HepG2 (cell line): ENCODE measurements around the gene STAC. TPM values are rescaled to one million over a fixed set of nuclear protein-coding genes. Genes with fewer than 3 reads are reported as not detected.

Source experiments
- ATAC-seq: fragments of 200-7000 bp; cut with Tn5 transposase; 3 replicates; pipeline ENCODE4 v1.9.1; 2020; ENCODE audit warnings: mild to moderate bottlenecking, moderate library complexity
- BruUV-seq: library from RNA; stranded (reverse); fragments of 400-500 nt; replicated peaks from 2 replicates; lab custom pipeline; 2021; lab: Mats Ljungman, UMichigan
- CTCF ChIA-PET: fragments of 300-600 bp; formaldehyde crosslinking; extraction: SDS; loops from one replicate; lab custom pipeline; 2021; ENCODE audit warnings: low total read pairs, inconsistent platforms, low intra/inter-chr PET ratio; lab: Yijun Ruan, JAX
- POLR2A ChIA-PET: fragments of 350-600 bp; sonication (Branson Sonifier 250); formaldehyde crosslinking; loops from one replicate; lab custom pipeline; 2020; ENCODE audit warnings: antibody characterized with exemption, inconsistent platforms; lab: Yijun Ruan, JAX
- DNase-seq: peaks from one replicate; pipeline ENCODE4 v3.0.0-alpha.2; 2015; ENCODE audit warnings: low spot score
- FAIRE-seq: peaks from 3 replicates; lab custom pipeline; 2011; peaks lifted over from hg19 to GRCh38; lab: Jason Lieb, UNC
- H2AFZ ChIP-seq: one replicate; pipeline ENCODE4 v1.6.1; 2011; ENCODE audit warnings: low read length, inconsistent platforms
- H3K27ac ChIP-seq: fragments of 300-600 bp; 3 replicates; pipeline ENCODE4 v1.8.0; 2011; ENCODE audit warnings: mixed run types, mild to moderate bottlenecking, mixed read lengths, low read length, inconsistent platforms; ENCODE audit not compliant: insufficient read depth; ENCODE audit errors: extremely low read length
- H3K27me3 ChIP-seq, 2 experiments: fragments of 200-600 bp in 1 of 2; 2 replicates in 1 of 2; 3 replicates in 1 of 2; pipeline versions ENCODE4 v1.6.0 to v1.8.0; 2011; ENCODE audit warnings: low read length in 2 of 2, mild to moderate bottlenecking in 2 of 2, moderate library complexity in 2 of 2, inconsistent platforms in 1 of 2; ENCODE audit not compliant: insufficient read depth in 2 of 2, control insufficient read depth in 1 of 2
- H3K36me3 ChIP-seq, 2 experiments: fragments of 200-600 bp in 1 of 2; replicated peaks in 1 of 2; 2 replicates in 1 of 2; 3 replicates in 1 of 2; pipeline versions ENCODE4 v1.5.1 to v1.8.0; 2011; ENCODE audit warnings: low read length in 2 of 2, inconsistent platforms in 1 of 2; ENCODE audit not compliant: insufficient read depth in 2 of 2, control insufficient read depth in 1 of 2
- H3K4me1 ChIP-seq: 2 replicates; pipeline ENCODE4 v1.5.1; 2012; ENCODE audit warnings: low read length, inconsistent platforms; ENCODE audit not compliant: insufficient read depth
- H3K4me2 ChIP-seq: 2 replicates; pipeline ENCODE4 v1.6.0; 2011; ENCODE audit warnings: low read depth, low read length, inconsistent platforms
- H3K4me3 ChIP-seq, 3 experiments: fragments of 200-600 bp in 1 of 3; sonication (generic), shearing (Covaris generic) in 1 of 3; replicated peaks in 1 of 3; 2 replicates each; pipeline ENCODE4 v1.5.1; 2011 to 2016; ENCODE audit warnings: low read length in 3 of 3, inconsistent platforms in 2 of 3, low read depth in 2 of 3, mild to moderate bottlenecking in 2 of 3, control low read depth in 1 of 3, mixed read lengths in 1 of 3; ENCODE audit not compliant: insufficient read depth in 1 of 3
- H3K79me2 ChIP-seq: one replicate; pipeline ENCODE4 v1.6.1; 2011; ENCODE audit warnings: low read length, inconsistent platforms; ENCODE audit not compliant: insufficient read depth
- H3K9ac ChIP-seq: 2 replicates; pipeline ENCODE4 v1.6.0; 2011; ENCODE audit warnings: mild to moderate bottlenecking, low read depth, low read length, inconsistent platforms; ENCODE audit not compliant: insufficient read depth
- H3K9me3 ChIP-seq: 2 replicates; pipeline ENCODE4 v1.5.1; 2012; ENCODE audit warnings: mild to moderate bottlenecking, low read length
- H4K20me1 ChIP-seq: 2 replicates; pipeline ENCODE4 v1.6.0; 2011; ENCODE audit warnings: inconsistent platforms, mild to moderate bottlenecking, low read length, moderate library complexity; ENCODE audit not compliant: insufficient read depth
- AGO2 ChIP-seq: fragments of 200-400 bp; formaldehyde crosslinking; optimal IDR thresholded peaks from 2 replicates; pipeline ENCODE3; 2017; ENCODE audit warnings: mild to moderate bottlenecking, low read depth, low read length, moderate library complexity
- HNRNPUL1 ChIP-seq: fragments of 200-400 bp; formaldehyde crosslinking; IDR thresholded peaks from 2 replicates; pipeline ENCODE4 v1.6.1; 2017; ENCODE audit warnings: low read depth, mild to moderate bottlenecking, low read length, moderate library complexity
- MTF2 ChIP-seq: sonication (generic); formaldehyde crosslinking; IDR thresholded peaks from 2 replicates; pipeline ENCODE4 v1.5.0; 2020; ENCODE audit warnings: missing genetic modification reagents, borderline replicate concordance
- NR2F6 ChIP-seq, 2 experiments: IDR thresholded peaks; 2 replicates each; pipeline ENCODE4 v1.6.1; 2016; ENCODE audit warnings: antibody characterized with exemption in 1 of 2, mild to moderate bottlenecking in 1 of 2
- ONECUT2 ChIP-seq: sonication (generic); formaldehyde crosslinking; IDR thresholded peaks from 2 replicates; pipeline ENCODE4 v1.4.0; 2020; ENCODE audit warnings: missing genetic modification reagents
- PAF1 ChIP-seq: IDR thresholded peaks from 2 replicates; pipeline ENCODE4 v1.6.1; 2016; ENCODE audit warnings: missing genetic modification reagents, missing compliant biosample characterization
- RBM39 ChIP-seq: fragments of 200-400 bp; formaldehyde crosslinking; IDR thresholded peaks from one replicate; pipeline ENCODE4 v1.6.1; 2018; ENCODE audit warnings: antibody characterized with exemption, mild to moderate bottlenecking, low read depth, low read length; ENCODE audit not compliant: poor library complexity, severe bottlenecking
- ZNF282 ChIP-seq: fragments of 450-650 bp; IDR thresholded peaks from 2 replicates; pipeline ENCODE4 v1.6.1; 2018; ENCODE audit not compliant: partially characterized antibody
- ZNF331 ChIP-seq: sonication (generic); formaldehyde crosslinking; IDR thresholded peaks from 2 replicates; pipeline ENCODE4 v1.4.0; 2020; ENCODE audit warnings: missing genetic modification reagents
- ZNF761 ChIP-seq: sonication (generic); formaldehyde crosslinking; conservative IDR thresholded peaks from 2 replicates; pipeline ENCODE4 v1.4.0; 2020; ENCODE audit warnings: mild to moderate bottlenecking, missing genetic modification reagents
- WGBS: methylation state at CpG from one replicate; pipeline ENCODE4 v1.1.6; 2017; ENCODE audit warnings: low lambda C conversion rate; 5-methylcytosine and 5-hydroxymethylcytosine counted together
- in situ Hi-C: cut with HindIII; loops from 2 replicates; pipeline ENCODE4 v1.10.0; 2017; ENCODE audit warnings: low pct_unique_long_range_greater_than_20kb; ENCODE audit not compliant: extremely low pct_ligation_motif_present
- intact Hi-C: fragments of 100-400 bp; cut with micrococcal nuclease; formaldehyde crosslinking; loops from one replicate; pipeline ENCODE4 v1.10.0; 2022; ENCODE audit not compliant: unreplicated experiment
- polyA plus RNA-seq, 8 experiments: library from polyadenylated mRNA; depleted of rRNA in 3 of 8; stranded (reverse) in 7 of 8; unstranded in 1 of 8; fragments of >200 nt; fragmentation: Illumina TruSeq in 4 of 8; extraction: Trizol in 4 of 8; gene quantifications; 2 replicates each; pipeline versions ENCODE4 v1.2.1 to v1.2.3, GENCODE V29; 2011 to 2016; ENCODE audit warnings: low read depth in 4 of 8, missing spikeins in 1 of 8, mixed read lengths in 1 of 8; ENCODE audit not compliant: insufficient read depth in 1 of 8
- total RNA-seq, 5 experiments: library from RNA; depleted of rRNA; stranded (reverse); fragments of >200 nt; fragmentation: Illumina TruSeq; extraction: Trizol; gene quantifications; 2 replicates each; pipeline ENCODE4 v1.2.3, GENCODE V29; 2016; ENCODE audit warnings: low read depth in 1 of 5
- TF ChIP-seq, protein P1 (sequence below): IDR thresholded peaks from 2 replicates; pipeline ENCODE4 v1.6.1; 2016

STAC gene
- total and polyA plus RNA-seq, 2 of the 13 experiments (the other 11 are each of a cell fraction or from before 2014, with no cell fraction given), result not detected

DNA sequence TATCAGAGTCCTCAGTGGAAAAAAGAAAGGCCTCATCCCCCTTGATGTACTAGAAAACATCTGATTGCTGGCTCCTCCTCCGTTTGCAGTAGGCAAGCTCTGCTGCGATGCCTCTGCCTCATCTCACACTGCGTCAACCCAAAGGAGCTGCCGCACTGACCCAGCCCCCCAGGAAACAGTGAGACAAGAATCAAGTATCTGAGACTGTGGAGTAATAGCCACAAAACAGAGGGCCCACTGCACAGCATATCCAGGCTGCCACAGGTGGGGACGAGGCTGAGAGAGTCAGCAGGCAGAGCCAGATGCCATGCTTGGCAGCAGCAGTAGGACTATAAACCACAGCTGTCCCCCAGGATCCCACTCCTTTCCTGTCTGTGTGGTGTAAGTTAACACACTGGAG, 165.9 kb downstream of the STAC start (continued):
- TF ChIP-seq RBM39 (no peak), PAF1 (CRISPR knock-in tag) (no peak), AGO2 (no peak), ZNF282 (no peak), ZNF761 (CRISPR knock-in tag) (no peak), MTF2 (CRISPR knock-in tag) (no peak), NR2F6 (IDR thresholded peaks at IDR 0.05) (no peak), NR2F6 (CRISPR knock-in tag; IDR thresholded peaks at IDR 0.05) (no peak), HNRNPUL1 (no peak)
- TF ChIP-seq, protein P1, sequence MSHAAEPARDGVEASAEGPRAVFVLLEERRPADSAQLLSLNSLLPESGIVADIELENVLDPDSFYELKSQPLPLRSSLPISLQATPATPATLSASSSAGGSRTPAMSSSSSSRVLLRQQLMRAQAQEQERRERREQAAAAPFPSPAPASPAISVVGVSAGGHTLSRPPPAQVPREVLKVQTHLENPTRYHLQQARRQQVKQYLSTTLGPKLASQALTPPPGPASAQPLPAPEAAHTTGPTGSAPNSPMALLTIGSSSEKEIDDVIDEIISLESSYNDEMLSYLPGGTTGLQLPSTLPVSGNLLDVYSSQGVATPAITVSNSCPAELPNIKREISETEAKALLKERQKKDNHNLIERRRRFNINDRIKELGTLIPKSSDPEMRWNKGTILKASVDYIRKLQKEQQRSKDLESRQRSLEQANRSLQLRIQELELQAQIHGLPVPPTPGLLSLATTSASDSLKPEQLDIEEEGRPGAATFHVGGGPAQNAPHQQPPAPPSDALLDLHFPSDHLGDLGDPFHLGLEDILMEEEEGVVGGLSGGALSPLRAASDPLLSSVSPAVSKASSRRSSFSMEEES, result no peak

DNA sequence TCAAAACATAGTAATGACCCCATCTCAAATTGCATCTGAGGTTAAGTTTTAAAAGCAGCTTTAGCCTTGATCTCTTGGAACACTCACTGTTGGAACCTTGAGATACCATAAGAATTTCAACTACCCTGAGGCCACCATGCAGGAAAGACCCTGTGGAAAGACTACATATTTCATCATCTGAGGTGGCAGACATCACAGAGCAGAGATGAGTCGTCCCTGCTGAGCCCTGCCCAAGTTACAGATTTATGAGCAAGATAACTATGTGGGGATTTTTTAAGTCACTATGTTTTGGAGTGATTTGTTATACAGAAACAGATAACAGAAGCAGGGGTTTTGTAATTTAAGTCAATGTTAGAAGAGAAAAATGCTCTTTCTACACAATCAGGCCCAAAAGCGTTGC, 168.4 kb downstream of the STAC start:
- H3K4me3 ChIP-seq, result no peak overlapping the region
- H4K20me1 ChIP-seq, result no peaks in the 10 kb centered on the region
- BruUV-seq, result no TSS peak
- no peak overlapping the region for H2AFZ ChIP-seq
- in situ Hi-C loops (loop anchor here (25.0 kb wide), 1 partner anchor 411 kb away; no protein-coding TSS in a partner anchor), intact Hi-C loops (no loop called here)
- ChIA-PET CTCF (no interaction called here), POLR2A (no interaction called here)
- FAIRE-seq (no peak), ATAC-seq (no peak), DNase-seq (no peak)
- H3K27me3 ChIP-seq, result no peaks in the 10 kb centered on the region
- 0% methylated on average over 2 of the region's 2 CpGs for WGBS
- H3K4me2 ChIP-seq, result no peak overlapping the region
- no peaks in the 10 kb centered on the region for H3K36me3 ChIP-seq
- H3K9me3 ChIP-seq, result no peaks in the 10 kb centered on the region
- no peaks in the 10 kb centered on the region for H3K4me1 ChIP-seq
- H3K79me2 ChIP-seq, result no peaks in the 10 kb centered on the region
- no peak for TF ChIP-seq ONECUT2
- peak; percentile 72; the same call in 1 of the 2 replicates for TF ChIP-seq ZNF331 (CRISPR knock-in tag)
- no peak overlapping the region for H3K9ac ChIP-seq
- no peak overlapping the region for H3K27ac ChIP-seq
